ENCODE measurements around the gene CHMP2A.

DNA sequence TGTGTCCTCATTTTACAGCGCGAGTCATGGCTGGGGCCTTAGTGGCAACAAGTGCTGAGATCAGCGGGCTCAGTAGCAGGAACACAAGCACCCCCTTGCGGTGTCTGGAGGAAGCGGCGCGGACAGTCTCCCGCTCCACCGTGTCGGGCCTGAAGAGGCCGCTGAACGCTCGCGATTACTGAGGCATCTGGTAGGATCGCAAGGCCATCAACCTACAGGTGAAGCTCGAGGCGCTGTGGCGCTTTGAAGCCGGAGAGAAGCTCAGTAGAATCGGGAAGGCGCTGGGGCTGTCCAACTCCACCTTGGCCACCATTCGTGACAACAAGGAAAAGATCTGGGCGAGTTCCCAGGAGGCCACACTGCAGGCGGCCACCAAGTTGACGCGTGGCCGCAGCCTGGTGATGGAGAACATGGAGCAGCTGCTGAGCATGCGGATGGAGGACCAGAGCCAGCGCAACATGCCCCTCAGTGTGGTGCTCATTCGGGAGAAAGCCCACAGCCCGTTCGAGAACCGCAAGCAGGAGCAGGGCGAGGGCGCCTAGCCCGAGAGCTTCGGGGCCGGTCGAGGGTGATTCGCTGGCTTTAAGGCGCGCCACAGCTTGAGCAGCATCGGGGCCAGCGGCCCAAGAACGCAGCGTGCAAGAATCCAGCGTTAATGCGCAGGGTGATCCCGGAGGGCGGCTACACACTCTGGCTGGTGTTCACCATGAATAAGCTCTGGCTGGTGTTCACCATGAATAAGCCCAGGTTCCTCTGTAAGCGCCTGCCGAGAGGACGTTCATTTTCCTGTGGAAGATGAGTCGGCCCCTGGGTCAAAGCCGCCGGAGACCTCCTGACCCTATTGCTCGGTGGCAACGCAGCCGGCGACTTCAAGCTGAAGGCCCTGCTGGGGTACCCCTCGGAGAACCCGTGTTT, 26.6 kb upstream of the CHMP2A start:
- TF ChIP-seq, protein P1, sequence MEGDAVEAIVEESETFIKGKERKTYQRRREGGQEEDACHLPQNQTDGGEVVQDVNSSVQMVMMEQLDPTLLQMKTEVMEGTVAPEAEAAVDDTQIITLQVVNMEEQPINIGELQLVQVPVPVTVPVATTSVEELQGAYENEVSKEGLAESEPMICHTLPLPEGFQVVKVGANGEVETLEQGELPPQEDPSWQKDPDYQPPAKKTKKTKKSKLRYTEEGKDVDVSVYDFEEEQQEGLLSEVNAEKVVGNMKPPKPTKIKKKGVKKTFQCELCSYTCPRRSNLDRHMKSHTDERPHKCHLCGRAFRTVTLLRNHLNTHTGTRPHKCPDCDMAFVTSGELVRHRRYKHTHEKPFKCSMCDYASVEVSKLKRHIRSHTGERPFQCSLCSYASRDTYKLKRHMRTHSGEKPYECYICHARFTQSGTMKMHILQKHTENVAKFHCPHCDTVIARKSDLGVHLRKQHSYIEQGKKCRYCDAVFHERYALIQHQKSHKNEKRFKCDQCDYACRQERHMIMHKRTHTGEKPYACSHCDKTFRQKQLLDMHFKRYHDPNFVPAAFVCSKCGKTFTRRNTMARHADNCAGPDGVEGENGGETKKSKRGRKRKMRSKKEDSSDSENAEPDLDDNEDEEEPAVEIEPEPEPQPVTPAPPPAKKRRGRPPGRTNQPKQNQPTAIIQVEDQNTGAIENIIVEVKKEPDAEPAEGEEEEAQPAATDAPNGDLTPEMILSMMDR (IDR thresholded peaks at IDR 0.05; ENCODE audit: insufficient read depth, low read length, poor library complexity, severe bottlenecking) = peak; percentile 97
- no peak for TF ChIP-seq EZH2phosphoT487 (conservative IDR thresholded peaks at IDR 0.05; ENCODE audit: low read length)

Measured in SU-DHL-6 (cell line).